NCI-H2196 treated with DMSO at 0.1 percent for 48 hours (cell line): Measurements from ENCODE around the gene SDF4.

ENCODE experiments used
- DNase-seq: peaks from one replicate; lab custom pipeline; 2025; ENCODE audit not compliant: unreplicated experiment; lab: John Stamatoyannopoulos, UW

The SDF4 gene

GRCh38 chr1:1242461-1243265 lies 10.9 kb upstream of the SDF4 start:
- DNase-seq: no peak

DNA sequence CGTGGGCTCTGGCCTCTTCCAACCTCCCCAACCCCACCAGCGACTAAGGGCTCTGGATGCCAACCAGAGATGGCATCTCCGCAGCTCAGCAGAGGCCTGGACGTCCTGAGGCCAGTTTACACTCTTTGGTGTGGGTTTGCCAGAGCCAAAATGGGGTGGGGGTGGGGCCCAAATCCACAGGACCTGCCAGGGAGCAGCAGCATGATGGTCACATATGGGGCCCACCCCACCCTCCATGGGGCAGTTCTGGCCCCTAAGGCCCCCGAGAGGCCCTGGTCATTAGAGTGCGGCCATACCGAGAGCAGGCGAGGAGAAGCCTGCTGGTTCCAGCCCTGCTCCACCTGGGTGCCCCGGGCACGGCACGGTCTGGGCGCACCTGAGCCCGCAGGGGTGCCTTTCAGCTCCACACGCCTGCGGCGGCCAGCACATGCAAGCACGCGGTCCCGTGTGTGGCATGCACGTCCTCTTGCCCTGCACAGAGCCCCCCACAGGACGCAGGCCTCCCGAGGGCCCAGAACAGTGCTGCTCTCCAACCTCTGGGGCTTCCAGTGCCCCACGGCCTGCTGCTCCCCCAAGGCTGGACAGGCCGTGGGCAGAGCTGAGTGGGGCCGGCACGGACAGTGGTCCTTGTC lies 9.9 kb upstream of the SDF4 start:
- no peak for DNase-seq

- no peak for DNase-seq
Measured at GRCh38 chr1:1240822-1241587, 9.2 kb upstream of the SDF4 start.

DNA sequence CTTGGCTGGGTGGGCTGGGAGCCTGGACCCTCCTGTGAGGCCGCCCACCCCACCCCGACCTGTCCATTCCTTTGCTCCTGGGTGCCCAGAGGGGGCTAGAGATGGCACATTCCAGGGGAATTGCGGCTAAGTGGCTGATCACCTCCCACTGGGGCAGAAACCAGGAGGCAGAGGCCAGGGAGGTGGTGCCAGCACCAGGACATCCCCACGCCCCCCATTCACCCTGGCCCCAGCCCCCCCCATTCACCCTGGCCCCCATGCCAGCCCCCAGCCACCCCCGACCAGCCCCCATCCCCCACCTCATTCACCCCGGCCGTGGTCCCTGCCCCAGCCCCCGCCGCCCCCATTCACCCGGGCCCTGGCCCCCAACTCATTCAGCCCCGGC lies 8.5 kb upstream of the SDF4 start:
- no peak for DNase-seq

GRCh38 chr1:1239614-1240347 lies 8.0 kb upstream of the SDF4 start:
- no peak for DNase-seq

- DNase-seq: no peak
Measured at GRCh38 chr1:1239227-1239613, 7.4 kb upstream of the SDF4 start.

DNA sequence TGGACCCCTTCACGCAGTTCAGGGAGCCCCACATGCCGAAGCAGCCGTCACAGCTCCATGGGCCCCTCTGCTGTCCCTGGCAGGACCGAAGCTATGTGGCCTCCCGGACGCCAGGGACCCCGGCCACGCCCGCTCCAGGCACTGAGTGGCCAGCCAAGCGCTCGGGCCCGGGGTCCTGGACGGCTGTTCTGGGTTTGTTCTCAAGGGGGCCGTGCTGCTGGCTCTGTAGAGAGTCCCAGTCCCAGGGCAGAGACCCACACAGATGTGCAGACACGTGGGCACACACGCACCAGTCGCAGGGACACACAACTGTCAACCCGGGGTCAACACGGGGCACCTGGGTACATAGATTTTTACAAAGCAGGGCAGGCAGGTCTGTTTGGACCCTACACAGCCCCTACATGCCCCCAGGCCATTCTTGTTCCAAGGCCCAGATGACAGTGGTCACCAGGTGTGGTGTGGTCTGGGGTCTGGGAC lies 6.9 kb upstream of the SDF4 start:
- no peak for DNase-seq

GRCh38 chr1:1237874-1238701 lies 6.3 kb upstream of the SDF4 start:
- no peak for DNase-seq

- no peak for DNase-seq
Measured at GRCh38 chr1:1236945-1237873, 5.4 kb upstream of the SDF4 start.

DNA sequence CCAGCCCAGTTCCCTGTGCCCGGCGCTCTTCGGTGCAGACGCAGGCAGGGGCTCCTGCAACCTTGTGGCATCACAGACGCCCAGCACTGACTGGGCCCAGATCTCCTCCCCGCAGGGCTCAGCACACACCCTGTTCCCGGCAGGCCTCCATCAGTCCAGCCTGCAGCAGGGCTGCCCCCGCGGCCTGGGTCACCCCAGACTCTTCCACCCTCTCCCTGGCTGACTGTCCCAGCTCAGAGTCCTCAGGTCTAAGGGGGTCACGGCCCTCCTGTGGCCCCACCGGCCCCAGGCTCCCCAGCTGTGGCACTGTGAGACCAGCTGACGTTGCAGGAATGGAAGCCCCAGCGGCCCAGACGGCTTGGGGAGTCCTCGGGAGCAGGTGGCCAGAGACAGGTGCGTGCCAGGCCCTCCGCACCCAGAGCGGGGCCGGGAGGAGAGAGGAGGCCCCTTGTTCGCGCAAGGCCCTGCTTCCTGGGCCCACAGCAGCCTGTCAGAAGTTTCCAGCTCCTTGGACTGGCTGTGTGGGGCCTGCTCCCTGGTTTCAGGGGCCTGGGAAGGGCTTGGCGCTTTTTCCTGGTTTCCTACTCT lies 4.5 kb upstream of the SDF4 start:
- no peak for DNase-seq

DNA sequence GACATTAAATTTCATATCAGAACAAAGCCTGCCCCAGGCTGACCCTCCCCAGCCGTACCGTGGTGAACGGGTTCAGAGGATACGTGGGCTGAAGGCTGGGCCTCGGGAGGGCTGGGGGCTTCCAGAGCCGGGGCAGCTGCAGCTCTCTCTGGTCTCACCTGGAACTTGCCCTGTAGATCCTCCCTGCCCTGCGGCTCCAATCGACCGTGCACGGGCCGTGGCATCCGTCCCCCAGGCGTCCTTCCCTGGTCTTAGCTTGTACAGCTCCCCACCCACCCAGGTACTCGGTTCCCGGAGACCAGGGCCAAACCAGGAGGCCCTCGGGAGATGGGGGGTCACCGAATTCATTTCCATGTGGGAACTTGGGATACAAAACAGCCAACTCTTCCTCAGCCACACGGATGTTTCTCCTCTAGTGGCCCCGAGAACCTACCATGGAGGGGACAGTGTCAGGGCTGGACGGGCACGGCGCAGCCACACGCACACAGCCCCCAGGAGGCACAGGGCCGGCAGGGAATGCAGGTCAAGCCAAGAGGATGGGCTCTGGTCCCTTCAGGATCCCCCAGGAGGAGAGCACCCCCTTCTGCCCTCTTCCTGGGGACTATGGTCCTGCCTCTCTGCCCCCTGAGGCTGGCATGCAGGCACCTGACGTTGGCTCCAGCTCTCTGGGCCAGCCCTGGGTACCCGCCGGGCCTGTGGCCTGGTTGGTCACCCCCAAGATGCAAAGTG lies 3.4 kb upstream of the SDF4 start:
- no peak for DNase-seq

DNA sequence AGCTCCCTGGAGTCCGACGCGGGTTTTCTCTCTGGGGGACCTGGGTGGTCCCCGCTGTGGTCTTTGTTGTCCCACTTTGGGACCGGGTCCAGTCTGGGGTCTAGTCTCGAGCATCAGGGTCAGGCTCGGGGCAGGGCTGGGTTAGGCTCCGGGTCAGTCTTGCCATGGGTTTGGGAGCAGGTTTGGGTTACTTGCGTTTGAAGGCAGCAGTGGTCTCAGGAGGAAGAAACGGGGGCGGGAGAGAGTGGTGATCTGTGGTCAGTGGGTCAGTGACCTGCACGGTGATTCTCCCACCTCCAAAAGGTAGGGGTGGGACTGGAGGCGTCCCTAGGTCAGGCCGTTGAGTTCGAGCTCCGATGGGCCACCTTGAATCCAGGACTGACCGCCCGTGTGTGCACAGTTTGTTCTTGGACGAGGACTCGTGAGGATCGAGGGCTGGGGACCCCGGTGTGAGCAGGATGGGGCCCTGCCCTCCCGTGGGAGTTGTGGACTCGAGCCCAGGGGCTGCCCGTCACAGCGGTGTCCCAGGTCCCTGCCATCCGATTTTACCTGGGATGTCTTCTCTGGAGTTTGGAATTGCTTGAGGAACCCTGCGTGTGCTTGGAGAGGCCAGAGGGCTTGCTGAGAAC lies 2.5 kb upstream of the SDF4 start:
- DNase-seq: no peak

DNA sequence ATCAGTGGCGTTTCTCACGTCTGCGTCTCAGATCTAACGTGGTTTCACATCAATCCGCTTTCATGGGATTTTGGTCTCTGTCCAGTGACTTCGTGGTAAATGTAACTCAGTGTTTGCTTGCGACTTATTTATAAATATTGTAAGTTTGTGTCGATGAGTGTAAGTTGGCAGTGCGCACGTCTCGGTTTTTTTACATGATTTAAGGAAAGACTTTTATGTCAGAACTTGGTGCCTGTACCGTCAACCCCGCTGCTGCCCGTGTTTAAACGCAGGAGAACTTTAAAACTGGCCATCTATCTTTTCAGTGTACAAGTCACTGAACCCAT lies 1.7 kb upstream of the SDF4 start:
- DNase-seq: no peak

DNA sequence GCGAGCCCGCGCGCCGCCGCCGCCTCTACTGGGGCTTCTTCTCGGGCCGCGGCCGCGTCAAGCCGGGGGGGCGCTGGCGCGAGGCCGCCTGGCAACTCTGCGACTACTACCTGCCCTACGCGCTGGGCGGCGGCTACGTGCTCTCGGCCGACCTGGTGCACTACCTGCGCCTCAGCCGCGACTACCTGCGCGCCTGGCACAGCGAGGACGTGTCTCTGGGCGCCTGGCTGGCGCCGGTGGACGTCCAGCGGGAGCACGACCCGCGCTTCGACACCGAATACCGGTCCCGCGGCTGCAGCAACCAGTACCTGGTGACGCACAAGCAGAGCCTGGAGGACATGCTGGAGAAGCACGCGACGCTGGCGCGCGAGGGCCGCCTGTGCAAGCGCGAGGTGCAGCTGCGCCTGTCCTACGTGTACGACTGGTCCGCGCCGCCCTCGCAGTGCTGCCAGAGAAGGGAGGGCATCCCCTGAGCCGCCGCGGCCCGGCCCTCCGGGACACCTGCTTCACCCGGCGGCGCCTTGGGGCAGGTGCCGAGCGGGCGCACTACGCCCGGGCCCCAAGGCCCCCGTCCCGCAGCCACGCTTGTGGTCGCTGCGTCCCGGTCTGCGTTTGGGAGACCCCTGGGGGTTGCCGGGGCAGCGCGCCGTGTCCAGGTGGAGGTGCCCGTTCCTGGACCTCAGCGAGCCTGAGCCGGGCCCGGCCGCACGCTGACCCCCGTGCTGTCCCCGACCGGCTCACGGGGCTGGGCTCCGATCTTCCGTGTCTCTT lies 1.2 kb upstream of the SDF4 start:
- no peak for DNase-seq

GRCh38 chr1:1232208-1232795 lies 501 bp upstream of the SDF4 start, which contains the start of gene B3GALT6:
Gene B3GALT6, plus strand, starts transcription at chr1:1232237. Its CDS starts 42 bp downstream, at chr1:1232279.
- DNase-seq: no peak

DNA sequence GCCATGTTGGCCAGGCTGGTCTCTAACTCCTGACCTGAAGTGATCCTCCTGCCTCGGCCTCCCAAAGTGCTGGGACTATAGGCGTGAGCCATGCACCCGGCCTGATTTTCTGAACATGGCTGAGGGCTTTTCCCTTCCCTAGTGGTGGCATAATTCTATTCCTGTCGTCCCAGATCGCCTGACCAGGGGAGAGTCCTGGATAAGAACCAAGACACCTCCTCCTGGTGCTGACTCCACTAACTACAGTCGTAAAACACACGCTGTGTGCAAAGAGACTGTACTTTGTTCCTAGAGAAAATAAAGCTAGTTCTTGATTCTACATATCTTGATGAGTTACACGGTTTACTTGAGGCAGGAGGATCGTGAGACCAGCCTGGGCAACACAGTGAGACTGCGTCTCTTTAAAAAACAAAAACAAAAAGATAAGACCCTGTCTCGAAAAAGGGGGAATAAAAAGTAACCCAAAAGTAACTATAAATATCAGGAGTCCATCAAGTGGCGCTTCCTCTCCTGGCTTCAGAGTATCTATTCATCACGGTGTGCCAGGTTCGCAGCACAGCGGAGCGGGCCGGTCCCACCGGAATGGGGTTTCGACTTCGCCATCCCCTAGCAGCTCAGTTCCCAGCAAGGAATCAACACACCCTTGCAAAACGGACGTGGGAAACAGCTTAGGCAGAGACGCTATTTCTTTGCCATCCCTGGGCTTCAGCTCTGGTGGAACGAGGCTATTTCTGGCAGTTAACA lies 973 bp downstream of the SDF4 start:
- DNase-seq: no peak
